ENCODE data around the gene SH3BGR. TPM values are rescaled to one million over a fixed set of nuclear protein-coding genes. Genes with fewer than 3 reads are reported as not detected.

SH3BGR gene
- total and polyA plus RNA-seq, 2 donors (not counting 1 experiment from before 2014, with no cell fraction given), result 1.8 to 6.8 TPM

GRCh38 chr21:39439232-39439631 is 12.5 kb upstream of the SH3BGR start:
- DNase-seq (ENCODE audit: low read depth in 2 of 2), result no peak
- no peak overlapping the region for H3K4me3 ChIP-seq (replicated peaks in 1 of 4; ENCODE audit: control extremely low read depth in 1 of 4, insufficient read depth in 1 of 4, low read depth in 3 of 4, low read length in 4 of 4)
- no peaks in the 10 kb centered on the region for H3K27me3 ChIP-seq (ENCODE audit: control insufficient read depth, insufficient read depth, low read length)
- H2AFZ ChIP-seq (ENCODE audit: low read length), result no peak overlapping the region
- H3K79me2 ChIP-seq (ENCODE audit: control insufficient read depth, insufficient read depth, low read length), result no peaks in the 10 kb centered on the region
- H3K36me3 ChIP-seq (ENCODE audit: control insufficient read depth, insufficient read depth, low read length), result no peaks in the 10 kb centered on the region
- H4K20me1 ChIP-seq (ENCODE audit: control insufficient read depth, extremely low read depth, insufficient read depth, low read length), result no peaks in the 10 kb centered on the region
- no peaks in the 10 kb centered on the region for H3K9me3 ChIP-seq (ENCODE audit: control insufficient read depth, insufficient read depth, low read depth, low read length)
- no peaks in the 10 kb centered on the region for H3K4me1 ChIP-seq (ENCODE audit: control insufficient read depth, extremely low read depth, insufficient read depth, low read length)
- no peak for TF ChIP-seq CTCF (conservative IDR thresholded peaks at IDR 0.05 in 1 of 2, IDR thresholded peaks at IDR 0.05 in 1 of 2; ENCODE audit: low read depth in 1 of 2, low read length in 2 of 2)
- TF ChIP-seq EZH2 (IDR thresholded peaks at IDR 0.05; ENCODE audit: low read length, missing control alignments), result no peak
- no peak overlapping the region for H3K9ac ChIP-seq (ENCODE audit: insufficient read depth, low read length)
- H3K27ac ChIP-seq (ENCODE audit: insufficient read depth, low read length), result no peak overlapping the region
- no peak overlapping the region for H3K4me2 ChIP-seq (ENCODE audit: extremely low read depth, insufficient read depth, low read length)

- Histone ChIP-seq H3K9ac (ENCODE audit: insufficient read depth, low read length) (no peak overlapping the region), H3K4me1 (ENCODE audit: control insufficient read depth, extremely low read depth, insufficient read depth, low read length) (peaks cover 3% of the 10 kb centered on the region)
- TF ChIP-seq EZH2 (IDR thresholded peaks at IDR 0.05; ENCODE audit: low read length, missing control alignments), result no peak
- TF ChIP-seq CTCF (conservative IDR thresholded peaks at IDR 0.05 in 1 of 2, IDR thresholded peaks at IDR 0.05 in 1 of 2; ENCODE audit: low read depth in 1 of 2, low read length in 2 of 2), result peak; percentile 85 to 92
These were observed 10.0 kb upstream of the SH3BGR start for GRCh38 chr21:39441502-39442475.

GRCh38 chr21:39444421-39445180 is 7.2 kb upstream of the SH3BGR start:
- Histone ChIP-seq H3K79me2 (ENCODE audit: control insufficient read depth, insufficient read depth, low read length) (no peaks in the 10 kb centered on the region), H3K27me3 (ENCODE audit: control insufficient read depth, insufficient read depth, low read length) (no peaks in the 10 kb centered on the region), H3K4me2 (ENCODE audit: extremely low read depth, insufficient read depth, low read length) (peak overlapping the region; percentile 94), H3K36me3 (ENCODE audit: control insufficient read depth, insufficient read depth, low read length) (no peaks in the 10 kb centered on the region), H3K9me3 (ENCODE audit: control insufficient read depth, insufficient read depth, low read depth, low read length) (no peaks in the 10 kb centered on the region), H2AFZ (ENCODE audit: low read length) (peak overlapping the region; percentile 95), H4K20me1 (ENCODE audit: control insufficient read depth, extremely low read depth, insufficient read depth, low read length) (no peaks in the 10 kb centered on the region), H3K27ac (ENCODE audit: insufficient read depth, low read length) (peak overlapping the region; percentile 75), H3K4me3 (replicated peaks in 1 of 4; ENCODE audit: control extremely low read depth in 1 of 4, insufficient read depth in 1 of 4, low read depth in 3 of 4, low read length in 4 of 4) (peak overlapping the region; percentile 76 to 90 (median 79)), H3K4me1 (ENCODE audit: control insufficient read depth, extremely low read depth, insufficient read depth, low read length) (peaks cover 3% of the 10 kb centered on the region), H3K9ac (ENCODE audit: insufficient read depth, low read length) (no peak overlapping the region)
- peak; percentile 22 to 85 for DNase-seq (ENCODE audit: low read depth in 2 of 2)
- TF ChIP-seq EZH2 (IDR thresholded peaks at IDR 0.05; ENCODE audit: low read length, missing control alignments) (no peak), CTCF (conservative IDR thresholded peaks at IDR 0.05 in 1 of 2, IDR thresholded peaks at IDR 0.05 in 1 of 2; ENCODE audit: low read depth in 1 of 2, low read length in 2 of 2) (no peak)

More at GRCh38 chr21:39441502-39442475, 10.0 kb upstream of the SH3BGR start:
- no peaks in the 10 kb centered on the region for H4K20me1 ChIP-seq (ENCODE audit: control insufficient read depth, extremely low read depth, insufficient read depth, low read length)
- H3K27ac ChIP-seq (ENCODE audit: insufficient read depth, low read length), result no peak overlapping the region
- H3K9me3 ChIP-seq (ENCODE audit: control insufficient read depth, insufficient read depth, low read depth, low read length), result no peaks in the 10 kb centered on the region
- no peak overlapping the region for H3K4me3 ChIP-seq (replicated peaks in 1 of 4; ENCODE audit: control extremely low read depth in 1 of 4, insufficient read depth in 1 of 4, low read depth in 3 of 4, low read length in 4 of 4)
- H3K4me2 ChIP-seq (ENCODE audit: extremely low read depth, insufficient read depth, low read length), result no peak overlapping the region
- H2AFZ ChIP-seq (ENCODE audit: low read length), result no peak overlapping the region
- H3K36me3 ChIP-seq (ENCODE audit: control insufficient read depth, insufficient read depth, low read length), result no peaks in the 10 kb centered on the region
- no peaks in the 10 kb centered on the region for H3K27me3 ChIP-seq (ENCODE audit: control insufficient read depth, insufficient read depth, low read length)
- no peaks in the 10 kb centered on the region for H3K79me2 ChIP-seq (ENCODE audit: control insufficient read depth, insufficient read depth, low read length)
- DNase-seq (ENCODE audit: low read depth in 2 of 2), result peak; percentile 47 to 68

All from fibroblast of lung (primary cell).